ENCODE data around the gene KIF16B.

DNA sequence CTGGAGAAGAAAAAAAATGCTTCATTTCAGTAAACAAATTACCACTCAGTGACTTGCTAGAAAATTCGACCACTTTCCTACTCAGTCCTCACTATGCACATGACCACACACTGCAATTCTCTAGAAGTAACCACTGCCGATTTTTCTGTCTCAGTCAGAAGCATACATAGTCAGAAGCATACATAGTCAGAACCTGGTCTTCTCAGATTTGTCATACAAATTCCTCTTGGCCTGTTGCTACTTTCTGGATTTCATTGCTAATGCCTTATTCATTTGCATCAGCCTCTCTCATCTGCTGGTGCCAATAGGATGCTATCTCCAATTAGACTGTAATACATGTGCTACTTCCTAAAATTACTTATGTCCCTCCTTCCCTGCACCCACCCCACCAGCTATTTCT lies 10.2 kb upstream of the KIF16B start:
- TF ChIP-seq, protein P1, sequence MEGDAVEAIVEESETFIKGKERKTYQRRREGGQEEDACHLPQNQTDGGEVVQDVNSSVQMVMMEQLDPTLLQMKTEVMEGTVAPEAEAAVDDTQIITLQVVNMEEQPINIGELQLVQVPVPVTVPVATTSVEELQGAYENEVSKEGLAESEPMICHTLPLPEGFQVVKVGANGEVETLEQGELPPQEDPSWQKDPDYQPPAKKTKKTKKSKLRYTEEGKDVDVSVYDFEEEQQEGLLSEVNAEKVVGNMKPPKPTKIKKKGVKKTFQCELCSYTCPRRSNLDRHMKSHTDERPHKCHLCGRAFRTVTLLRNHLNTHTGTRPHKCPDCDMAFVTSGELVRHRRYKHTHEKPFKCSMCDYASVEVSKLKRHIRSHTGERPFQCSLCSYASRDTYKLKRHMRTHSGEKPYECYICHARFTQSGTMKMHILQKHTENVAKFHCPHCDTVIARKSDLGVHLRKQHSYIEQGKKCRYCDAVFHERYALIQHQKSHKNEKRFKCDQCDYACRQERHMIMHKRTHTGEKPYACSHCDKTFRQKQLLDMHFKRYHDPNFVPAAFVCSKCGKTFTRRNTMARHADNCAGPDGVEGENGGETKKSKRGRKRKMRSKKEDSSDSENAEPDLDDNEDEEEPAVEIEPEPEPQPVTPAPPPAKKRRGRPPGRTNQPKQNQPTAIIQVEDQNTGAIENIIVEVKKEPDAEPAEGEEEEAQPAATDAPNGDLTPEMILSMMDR (IDR thresholded peaks at IDR 0.05; ENCODE audit: low read depth, low read length, missing input control), result no peak
- TF ChIP-seq HNF4G (IDR thresholded peaks at IDR 0.05), result no peak
- TF ChIP-seq GABPA (IDR thresholded peaks at IDR 0.05 in 1 of 2, conservative IDR thresholded peaks at IDR 0.05 in 1 of 2), result no peak

All from liver (tissue), 3 donors.